ENCODE measurements around the gene UBE2H. TPM values are rescaled to one million over a fixed set of nuclear protein-coding genes. Genes with fewer than 3 reads are reported as not detected.

The UBE2H gene
- total and polyA plus RNA-seq, 2 donors from 2014 or later: 40.6 to 107 TPM

DNA sequence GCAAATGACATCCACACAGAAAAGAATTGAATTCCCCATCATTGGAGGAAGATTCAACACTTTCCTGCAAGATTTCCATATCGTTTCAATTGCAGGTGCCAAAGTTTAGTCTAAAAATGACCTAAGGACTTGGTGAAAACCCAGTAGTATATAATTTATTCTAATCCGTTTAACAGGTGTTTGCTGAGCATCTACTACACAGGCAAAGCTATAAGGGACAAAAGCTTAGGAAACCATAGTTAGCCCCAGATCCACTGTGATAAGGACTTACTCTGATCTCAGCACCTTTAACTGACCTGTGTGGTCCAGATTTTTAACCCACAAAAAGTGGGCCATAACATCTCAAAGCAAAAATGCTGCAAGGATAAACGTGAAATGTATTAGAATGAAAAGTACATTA, 19.1 kb downstream of the UBE2H start:
- no peak for TF ChIP-seq CTCF (IDR thresholded peaks at IDR 0.05; ENCODE audit: borderline replicate concordance, extremely low read depth, insufficient read depth)
- no peaks in the 10 kb centered on the region for H3K9me3 ChIP-seq (ENCODE audit: control insufficient read depth in 2 of 3, insufficient read depth in 1 of 3, low read length in 3 of 3)
- no peak overlapping the region for H3K27ac ChIP-seq (ENCODE audit: low read depth in 2 of 2, low read length in 2 of 2)
- intact Hi-C loops (cut with DNase I): no loop called here
- DNase-seq: no peak
- no peaks in the 10 kb centered on the region for H3K27me3 ChIP-seq (ENCODE audit: control insufficient read depth, insufficient read depth, low read length)
- H3K9ac ChIP-seq (ENCODE audit: low read length in 3 of 3): no peak overlapping the region
- peaks cover 0 to 3% (median 0%) of the 10 kb centered on the region in 3 donors for H3K4me1 ChIP-seq (ENCODE audit: control insufficient read depth in 2 of 3, insufficient read depth in 2 of 3, low read depth in 1 of 3, low read length in 3 of 3)
- no peak overlapping the region for H3K4me3 ChIP-seq (ENCODE audit: low read length in 3 of 3)
- H3K36me3 ChIP-seq (ENCODE audit: control insufficient read depth in 2 of 3, insufficient read depth in 3 of 3, low read length in 3 of 3): peaks cover 0 to 7% (median 0%) of the 10 kb centered on the region in 3 donors
- no peak for FAIRE-seq

DNA sequence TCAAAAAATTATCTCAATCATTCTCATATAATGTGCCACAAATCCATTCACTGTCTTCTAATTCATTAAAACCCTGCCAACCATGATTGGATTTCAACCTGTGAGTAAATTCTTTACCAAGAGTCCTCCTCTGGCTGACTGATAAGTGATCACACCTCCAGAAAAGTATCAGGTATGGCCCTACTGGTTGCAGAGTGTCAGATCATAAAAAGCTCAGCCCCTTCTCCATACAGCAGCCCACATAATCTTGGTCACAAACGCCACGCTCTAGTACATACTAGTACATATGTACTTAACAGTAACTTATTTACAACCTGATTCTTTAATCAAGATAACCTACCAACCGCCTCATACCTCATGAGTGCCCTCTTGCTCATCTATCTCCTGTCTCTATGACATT, 26.1 kb downstream of the UBE2H start:
- Histone ChIP-seq H3K27ac (ENCODE audit: low read depth in 2 of 2, low read length in 2 of 2) (no peak overlapping the region), H3K4me1 (ENCODE audit: control insufficient read depth in 2 of 3, insufficient read depth in 2 of 3, low read depth in 1 of 3, low read length in 3 of 3) (peaks cover 0 to 4% (median 0%) of the 10 kb centered on the region in 3 donors), H3K9me3 (ENCODE audit: control insufficient read depth in 2 of 3, insufficient read depth in 1 of 3, low read length in 3 of 3) (no peaks in the 10 kb centered on the region), H3K9ac (ENCODE audit: low read length in 3 of 3) (no peak overlapping the region), H3K4me3 (ENCODE audit: low read length in 3 of 3) (no peak overlapping the region), H3K27me3 (ENCODE audit: control insufficient read depth, insufficient read depth, low read length) (no peaks in the 10 kb centered on the region), H3K36me3 (ENCODE audit: control insufficient read depth in 2 of 3, insufficient read depth in 3 of 3, low read length in 3 of 3) (peaks cover 0 to 6% (median 2%) of the 10 kb centered on the region in 3 donors)
- no peak for DNase-seq
- intact Hi-C loops (cut with DNase I): no loop called here
- no peak for TF ChIP-seq CTCF (IDR thresholded peaks at IDR 0.05; ENCODE audit: borderline replicate concordance, extremely low read depth, insufficient read depth)
- no peak for FAIRE-seq

- no peaks in the 10 kb centered on the region for H3K9me3 ChIP-seq (ENCODE audit: control insufficient read depth in 2 of 3, insufficient read depth in 1 of 3, low read length in 3 of 3)
- peaks cover 0 to 4% (median 0%) of the 10 kb centered on the region in 3 donors for H3K4me1 ChIP-seq (ENCODE audit: control insufficient read depth in 2 of 3, insufficient read depth in 2 of 3, low read depth in 1 of 3, low read length in 3 of 3)
- no peak overlapping the region for H3K9ac ChIP-seq (ENCODE audit: low read length in 3 of 3)
- intact Hi-C loops (cut with DNase I): no loop called here
- H3K27ac ChIP-seq (ENCODE audit: low read depth in 2 of 2, low read length in 2 of 2): no peak overlapping the region
- FAIRE-seq (no peak), DNase-seq (no peak)
- TF ChIP-seq CTCF (IDR thresholded peaks at IDR 0.05; ENCODE audit: borderline replicate concordance, extremely low read depth, insufficient read depth): no peak
- no peaks in the 10 kb centered on the region for H3K27me3 ChIP-seq (ENCODE audit: control insufficient read depth, insufficient read depth, low read length)
- H3K4me3 ChIP-seq (ENCODE audit: low read length in 3 of 3): no peak overlapping the region
- peaks cover 0 to 6% (median 2%) of the 10 kb centered on the region in 3 donors for H3K36me3 ChIP-seq (ENCODE audit: control insufficient read depth in 2 of 3, insufficient read depth in 3 of 3, low read length in 3 of 3)
Measured at GRCh38 chr7:129925416-129926002, 27.3 kb downstream of the UBE2H start.

DNA sequence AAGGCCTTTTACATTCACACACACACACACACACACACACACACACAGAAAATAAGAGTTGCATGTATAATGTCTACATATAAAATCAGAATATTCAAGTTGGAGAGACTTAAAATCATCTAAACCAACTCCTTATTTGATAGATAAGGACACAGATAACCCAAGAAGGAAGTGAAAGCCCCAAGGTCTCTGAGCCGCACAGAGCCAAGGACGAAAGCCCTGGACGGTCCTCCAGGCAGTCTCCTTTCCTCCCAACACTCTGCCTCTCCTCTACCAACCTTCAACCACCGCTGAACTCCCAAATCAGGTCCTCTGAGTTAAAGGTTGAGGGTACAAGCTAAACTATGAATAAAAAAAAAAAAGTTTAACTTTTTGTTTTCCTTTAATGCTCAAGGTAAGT, 28.2 kb downstream of the UBE2H start:
- DNase-seq: no peak
- Histone ChIP-seq H3K9me3 (ENCODE audit: control insufficient read depth in 2 of 3, insufficient read depth in 1 of 3, low read length in 3 of 3) (no peaks in the 10 kb centered on the region), H3K27ac (ENCODE audit: low read depth in 2 of 2, low read length in 2 of 2) (no peak overlapping the region), H3K9ac (ENCODE audit: low read length in 3 of 3) (no peak overlapping the region), H3K4me1 (ENCODE audit: control insufficient read depth in 2 of 3, insufficient read depth in 2 of 3, low read depth in 1 of 3, low read length in 3 of 3) (peaks cover 0 to 4% (median 0%) of the 10 kb centered on the region in 3 donors), H3K27me3 (ENCODE audit: control insufficient read depth, insufficient read depth, low read length) (no peaks in the 10 kb centered on the region), H3K36me3 (ENCODE audit: control insufficient read depth in 2 of 3, insufficient read depth in 3 of 3, low read length in 3 of 3) (peaks cover 0 to 6% (median 2%) of the 10 kb centered on the region in 3 donors), H3K4me3 (ENCODE audit: low read length in 3 of 3) (no peak overlapping the region)
- FAIRE-seq: no peak
- no peak for TF ChIP-seq CTCF (IDR thresholded peaks at IDR 0.05; ENCODE audit: borderline replicate concordance, extremely low read depth, insufficient read depth)
- intact Hi-C loops (cut with DNase I): no loop called here
